Breast epithelium (tissue), 4 donors: ENCODE results near the gene GNG7. TPM values are rescaled to one million over a fixed set of nuclear protein-coding genes. Genes with fewer than 3 reads are reported as not detected.
"Not testable (repeated sequence)": the region's sequence is repeated elsewhere in the genome, so short reads cannot be mapped to it uniquely, and the experiment has no call there.

ENCODE experiments used
- DNase-seq, 2 donors: peaks; one replicate each; pipeline ENCODE4 v3.0.0-alpha.2; 2019; ENCODE audit warnings: low spot score in 2 of 2
- H3K27ac ChIP-seq, 2 donors: fragments of 200-600 bp; sonication (generic) in 1 of 2; one replicate each; pipeline ENCODE4 v1.5.1; 2016 to 2019; ENCODE audit warnings: mild to moderate bottlenecking in 1 of 2
- H3K27me3 ChIP-seq, 2 donors: fragments of 200-600 bp; sonication (generic) in 1 of 2; one replicate each; pipeline versions ENCODE4 v1.5.1 to v1.6.0; 2017 to 2019; ENCODE audit warnings: control low read depth in 1 of 2, mild to moderate bottlenecking in 1 of 2
- H3K36me3 ChIP-seq: fragments of 200-600 bp; one replicate; pipeline ENCODE4 v1.5.1; 2019
- H3K4me1 ChIP-seq, 2 donors: fragments of 200-600 bp; sonication (generic); one replicate each; pipeline ENCODE4 v1.5.1; 2016 to 2019; ENCODE audit warnings: control low read depth in 1 of 2
- H3K4me3 ChIP-seq, 3 donors: fragments of 200-600 bp; sonication (generic); 1 replicate in 2 of 3; 2 replicates in 1 of 3; pipeline ENCODE4 v1.5.1; 2016 to 2019; ENCODE audit warnings: mild to moderate bottlenecking in 3 of 3, moderate library complexity in 2 of 3
- H3K9me3 ChIP-seq, 2 donors: fragments of 200-600 bp; sonication (generic) in 1 of 2; one replicate each; pipeline ENCODE4 v1.5.1; 2016 to 2019; ENCODE audit warnings: control low read depth in 1 of 2
- CTCF ChIP-seq, 3 donors: fragments of 450-650 bp; IDR thresholded peaks; one replicate each; pipeline ENCODE4 v1.5.1; 2016 to 2017; ENCODE audit warnings: antibody characterized with exemption in 3 of 3, mild to moderate bottlenecking in 3 of 3, moderate library complexity in 3 of 3
- POLR2A ChIP-seq: fragments of 450-650 bp; IDR thresholded peaks from one replicate; pipeline ENCODE4 v1.6.1; 2016; ENCODE audit warnings: antibody characterized with exemption, mild to moderate bottlenecking, moderate library complexity
- POLR2AphosphoS5 ChIP-seq, 3 donors: sonication (generic); formaldehyde crosslinking; IDR thresholded peaks; one replicate each; pipeline ENCODE4 v1.6.1; 2017; ENCODE audit warnings: antibody characterized with exemption in 3 of 3
- intact Hi-C: fragments of 100-400 bp; cut with DNase I; formaldehyde crosslinking; loops from one replicate; pipeline ENCODE4 v1.15.1; 2023; ENCODE audit warnings: low total_unique reads
- total RNA-seq, 3 donors: library from RNA; depleted of rRNA; stranded (reverse); fragments of >200 nt; gene quantifications; one replicate each; pipeline ENCODE4 v1.1.0, GENCODE V29; 2016

GNG7 gene
- total RNA-seq, 3 donors from 2014 or later = 1.6 to 7.8 (median 4.3) TPM

- Histone ChIP-seq H3K4me1 (peaks cover 23 to 40% of the 10 kb centered on the region in 2 donors), H3K36me3 (no peaks in the 10 kb centered on the region), H3K27ac (peak overlapping the region; percentile 96 to 97), H3K27me3 (no peaks in the 10 kb centered on the region), H3K4me3 (peak overlapping the region; percentile 11 to 57 (median 31)), H3K9me3 (no peaks in the 10 kb centered on the region)
- DNase-seq = peak; percentile 93 to 94
- TF ChIP-seq CTCF (IDR thresholded peaks at IDR 0.05) (peak in 1 of 3 donors; percentile 26), POLR2AphosphoS5 (IDR thresholded peaks at IDR 0.05) (peak; percentile 90 to 95 (median 94)), POLR2A (no peak)
- intact Hi-C loops = no loop called here
These were observed 158.7 kb downstream of the GNG7 start for GRCh38 chr19:2543463-2544442.

DNA sequence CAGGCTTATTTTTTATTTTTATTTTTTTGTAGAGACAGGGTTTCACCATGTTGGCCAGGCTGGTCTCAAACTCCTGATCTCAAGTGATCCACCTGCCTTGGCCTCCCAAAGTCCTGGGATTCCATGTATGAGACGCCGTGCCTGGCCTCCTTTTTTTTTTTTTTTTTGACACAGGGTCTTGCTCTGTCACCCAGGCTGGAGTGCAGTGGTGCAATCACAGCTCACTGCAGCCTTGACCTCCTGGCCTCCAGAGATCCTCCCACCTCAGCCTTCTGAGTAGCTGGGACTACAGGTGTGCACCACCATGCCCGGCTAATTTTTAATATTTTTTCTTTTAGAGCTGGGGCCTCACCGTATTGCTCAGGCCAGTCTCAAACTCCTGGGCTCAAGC lies 159.4 kb downstream of the GNG7 start:
- intact Hi-C loops, H3K27me3 ChIP-seq, DNase-seq, H3K9me3 ChIP-seq, H3K36me3 ChIP-seq: not testable (repeated sequence)
- Histone ChIP-seq H3K27ac (peak overlapping the region; percentile 96 to 97), H3K4me3 (peak overlapping the region; percentile 11 to 57 (median 31)), H3K4me1 (peaks cover 23 to 40% of the 10 kb centered on the region in 2 donors)

DNA sequence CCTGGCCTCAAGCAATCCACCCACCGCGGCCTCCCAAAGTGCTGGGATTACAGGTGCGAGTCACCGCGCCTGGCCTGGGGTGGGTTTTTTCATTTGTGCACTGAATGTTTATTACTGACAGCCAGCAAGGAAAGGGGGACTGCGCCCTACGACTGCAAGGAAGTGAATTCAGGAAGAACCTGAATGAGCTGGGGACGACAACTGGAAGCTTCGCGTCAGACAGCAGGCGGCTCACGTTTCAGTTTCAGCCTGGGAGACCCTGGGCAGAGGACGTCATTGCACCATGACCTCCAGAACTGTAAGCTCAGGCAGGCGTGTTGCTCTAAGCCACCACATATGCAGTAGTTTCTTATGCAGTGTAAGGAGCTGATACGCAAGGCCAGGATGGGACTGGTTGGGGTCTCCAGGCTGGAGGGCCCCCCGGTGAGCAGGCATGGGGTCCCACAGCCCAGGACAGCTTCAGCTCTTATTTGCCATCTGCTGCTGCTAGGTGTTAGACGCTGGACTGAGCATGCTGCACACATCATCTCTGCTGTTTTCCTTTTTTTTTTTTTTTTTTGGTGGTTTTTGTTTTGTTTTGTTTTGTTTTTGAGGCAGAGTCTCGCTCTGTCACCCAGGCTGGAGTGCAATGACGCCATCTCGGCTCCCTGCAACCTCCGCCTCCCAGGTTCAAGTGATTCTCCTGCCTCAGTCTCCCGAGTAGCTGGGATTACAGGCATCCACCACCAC lies 160.0 kb downstream of the GNG7 start:
- H3K4me3 ChIP-seq = no peak overlapping the region
- H3K27ac ChIP-seq = peak overlapping the region; percentile 73 to 96
- no peak for TF ChIP-seq CTCF (IDR thresholded peaks at IDR 0.05)
- intact Hi-C loops = no loop called here
- H3K27me3 ChIP-seq = no peaks in the 10 kb centered on the region
- no peaks in the 10 kb centered on the region for H3K9me3 ChIP-seq
- DNase-seq = no peak
- no peaks in the 10 kb centered on the region for H3K36me3 ChIP-seq
- peaks cover 23 to 40% of the 10 kb centered on the region in 2 donors for H3K4me1 ChIP-seq

DNA sequence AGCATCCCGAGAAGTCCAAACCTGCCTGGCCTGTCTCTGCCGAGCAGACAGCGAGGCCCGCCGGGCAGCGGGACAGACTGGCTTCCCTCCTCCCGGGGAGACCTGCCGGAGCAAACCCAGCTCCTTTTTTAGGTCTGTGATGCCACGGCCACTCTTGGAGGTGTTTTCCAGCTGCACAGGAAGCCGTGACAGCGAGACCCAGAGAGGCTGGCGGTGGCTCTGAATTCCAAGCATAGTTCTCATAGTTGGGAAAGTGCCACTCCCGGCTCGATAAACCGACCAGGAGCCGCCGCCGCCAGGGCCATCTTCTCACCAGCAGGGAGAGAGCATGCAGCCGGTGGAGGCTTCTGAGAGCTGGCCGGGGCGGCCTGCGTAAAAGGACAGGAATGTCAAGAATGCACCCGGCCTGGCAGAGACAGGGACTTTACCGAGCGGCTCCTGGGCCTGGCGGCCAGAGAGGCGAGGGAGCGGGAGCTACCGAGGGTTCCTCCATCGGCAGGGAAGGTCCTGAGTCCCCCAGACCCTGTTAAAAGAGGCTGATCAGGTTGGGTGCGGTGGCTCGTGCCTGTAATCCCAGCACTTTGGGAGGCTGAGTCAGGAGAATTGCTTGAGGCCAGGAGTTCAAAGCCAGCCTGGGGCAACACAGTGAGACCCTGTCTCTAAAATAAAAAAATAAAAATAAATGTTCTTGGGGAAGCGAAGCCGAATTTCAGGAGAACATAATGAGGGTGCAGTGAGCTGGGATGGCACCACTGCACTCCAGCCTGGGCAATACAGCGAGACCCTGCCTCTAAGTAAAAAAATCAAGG lies 161.6 kb downstream of the GNG7 start:
- Histone ChIP-seq H3K4me3 (peak overlapping the region in 2 of 3 donors; percentile 19 to 56), H3K4me1 (peaks cover 19 to 33% of the 10 kb centered on the region in 2 donors), H3K27ac (peak overlapping the region; percentile 94 to 96), H3K9me3 (no peaks in the 10 kb centered on the region), H3K27me3 (no peaks in the 10 kb centered on the region), H3K36me3 (no peaks in the 10 kb centered on the region)
- peak; percentile 97 to 98 for DNase-seq
- TF ChIP-seq POLR2AphosphoS5 (IDR thresholded peaks at IDR 0.05) (peak; percentile 83 to 90 (median 88)), POLR2A (no peak), CTCF (IDR thresholded peaks at IDR 0.05) (peak; percentile 69 to 80 (median 71))
- intact Hi-C loops = no loop called here

DNA sequence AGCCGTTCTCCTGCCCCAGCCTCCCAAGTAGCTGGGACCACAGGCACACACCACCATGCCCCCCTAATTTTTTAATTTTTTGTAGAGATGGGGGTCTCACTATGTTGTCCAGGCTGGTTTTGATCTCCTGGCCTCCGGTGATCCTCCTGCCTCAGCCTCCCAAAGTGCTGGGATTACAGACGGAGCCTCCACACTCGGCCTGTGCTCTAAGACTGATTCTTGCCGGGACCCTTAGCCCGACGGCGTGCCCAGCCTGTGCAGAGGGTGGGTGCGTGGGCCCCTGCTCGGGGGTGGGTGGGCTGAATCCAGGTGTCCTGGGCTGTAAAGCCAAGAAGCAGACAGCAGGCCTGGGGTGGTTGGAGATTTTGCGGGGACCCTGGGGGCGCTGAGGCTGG lies 162.2 kb downstream of the GNG7 start:
- intact Hi-C loops = no loop called here
- Histone ChIP-seq H3K27me3 (no peaks in the 10 kb centered on the region), H3K4me3 (peak overlapping the region in 2 of 3 donors; percentile 19 to 56), H3K4me1 (peaks cover 19 to 32% of the 10 kb centered on the region in 2 donors), H3K27ac (peak overlapping the region; percentile 94 to 96), H3K36me3 (no peaks in the 10 kb centered on the region), H3K9me3 (no peaks in the 10 kb centered on the region)
- no peak for DNase-seq
- TF ChIP-seq POLR2AphosphoS5 (IDR thresholded peaks at IDR 0.05) (no peak), POLR2A (no peak), CTCF (IDR thresholded peaks at IDR 0.05) (no peak)
